Peyer's patch (tissue), 4 donors: Measurements from ENCODE around the gene KYAT1.

ENCODE experiments used
- CTCF ChIP-seq, 6 experiments: fragments of 450-650 bp in 4 of 6; fragments of 200-600 bp in 2 of 6; sonication (generic) in 1 of 6; IDR thresholded peaks; one replicate each; pipeline ENCODE4 v1.5.1; 2017 to 2019; ENCODE audit warnings: antibody characterized with exemption in 6 of 6, mild to moderate bottlenecking in 3 of 6, moderate library complexity in 1 of 6
- POLR2A ChIP-seq, 2 donors: fragments of 450-650 bp; IDR thresholded peaks; one replicate each; pipeline ENCODE4 v1.5.1; 2017; ENCODE audit warnings: antibody characterized with exemption in 2 of 2, mild to moderate bottlenecking in 2 of 2, moderate library complexity in 2 of 2

- TF ChIP-seq CTCF (IDR thresholded peaks at IDR 0.05) (no peak), POLR2A (IDR thresholded peaks at IDR 0.05) (no peak)
Measured at GRCh38 chr9:128846680-128847030, 35.1 kb downstream of the KYAT1 start.
